Caco-2 (cell line): Measurements from ENCODE around the gene EPHB2. TPM values are rescaled to one million over a fixed set of nuclear protein-coding genes. Genes with fewer than 3 reads are reported as not detected.

Experiments used
- BruUV-seq: library from RNA; stranded (reverse); fragments of 400-500 nt; replicated peaks from 2 replicates; lab custom pipeline; 2021; lab: Mats Ljungman, UMichigan
- CTCF ChIA-PET: fragments of 300-600 bp; sonication (Branson Sonifier 250); formaldehyde crosslinking; loops from one replicate; lab custom pipeline; 2022; ENCODE audit warnings: antibody characterized with exemption; lab: Charles Lee
- POLR2A ChIA-PET: fragments of 300-600 bp; sonication (Branson Sonifier 250); formaldehyde crosslinking; loops from one replicate; lab custom pipeline; 2022; ENCODE audit warnings: antibody characterized with exemption; lab: Charles Lee
- DNase-seq, 2 experiments: peaks; one replicate each; pipeline versions ENCODE4 v3.0.0 to v3.0.0-alpha.2; 2020 to 2022
- H3K27me3 ChIP-seq: replicated peaks from 2 replicates; pipeline ENCODE4 v1.6.0; 2011; ENCODE audit warnings: low read length; ENCODE audit not compliant: control insufficient read depth, insufficient read depth
- H3K36me3 ChIP-seq: 2 replicates; pipeline ENCODE4 v1.5.1; 2011; ENCODE audit warnings: low read length; ENCODE audit not compliant: control insufficient read depth, insufficient read depth
- H3K4me1 ChIP-seq: fragments of 250-450 bp; sonication (Bioruptor Pico); 2 replicates; pipeline ENCODE4 v1.5.1; 2020; ENCODE audit warnings: mild to moderate bottlenecking
- H3K4me3 ChIP-seq: 2 replicates; pipeline ENCODE4 v1.5.1; 2011; ENCODE audit warnings: low read depth, mild to moderate bottlenecking, control low read depth, low read length
- H3K9me3 ChIP-seq: fragments of 250-450 bp; sonication (Bioruptor Pico); 2 replicates; pipeline ENCODE4 v1.5.1; 2020; ENCODE audit warnings: mild to moderate bottlenecking, moderate library complexity
- H3K27ac Mint-ChIP-seq: one replicate; pipeline ENCODE4 v1.8.0; 2022; ENCODE audit warnings: mixed read lengths; ENCODE audit not compliant: unreplicated experiment
- H3K27me3 Mint-ChIP-seq: one replicate; pipeline ENCODE4 v1.8.0; 2022; ENCODE audit warnings: mixed read lengths; ENCODE audit not compliant: insufficient read depth, unreplicated experiment
- H3K36me3 Mint-ChIP-seq: one replicate; pipeline ENCODE4 v1.8.0; 2022; ENCODE audit warnings: mild to moderate bottlenecking, mixed read lengths; ENCODE audit not compliant: insufficient read depth, unreplicated experiment
- H3K4me1 Mint-ChIP-seq: one replicate; pipeline ENCODE4 v1.8.0; 2022; ENCODE audit warnings: low read depth, mixed read lengths; ENCODE audit not compliant: unreplicated experiment
- H3K4me3 Mint-ChIP-seq: one replicate; pipeline ENCODE4 v1.8.0; 2022; ENCODE audit warnings: mild to moderate bottlenecking, moderate library complexity, mixed read lengths; ENCODE audit not compliant: unreplicated experiment
- H3K9me3 Mint-ChIP-seq: one replicate; pipeline ENCODE4 v1.8.0; 2022; ENCODE audit warnings: mixed read lengths; ENCODE audit not compliant: unreplicated experiment
- intact Hi-C: fragments of 100-400 bp; cut with micrococcal nuclease; formaldehyde crosslinking; loops from one replicate; pipeline ENCODE4 v1.10.0; 2022; ENCODE audit not compliant: unreplicated experiment
- total RNA-seq: library from RNA; stranded (reverse); gene quantifications from 2 replicates; pipeline ENCODE4 v1.2.3, GENCODE V29; 2022
- TF ChIP-seq, protein P1 (sequence below), 2 experiments: fragments of 200-600 bp in 1 of 2; IDR thresholded peaks; 1 replicate in 1 of 2; 2 replicates in 1 of 2; pipeline versions ENCODE4 v1.5.1 to v1.8.0; 2011 to 2022; ENCODE audit warnings: antibody characterized with exemption in 1 of 2, control low read depth in 1 of 2, inconsistent platforms in 1 of 2, low read depth in 1 of 2, low read length in 1 of 2, mild to moderate bottlenecking in 1 of 2, moderate library complexity in 1 of 2; ENCODE audit not compliant: insufficient read depth in 1 of 2, severe bottlenecking in 1 of 2, unreplicated experiment in 1 of 2

EPHB2 gene
- total RNA-seq, 1 experiment from 2014 or later: 30.1 TPM

DNA sequence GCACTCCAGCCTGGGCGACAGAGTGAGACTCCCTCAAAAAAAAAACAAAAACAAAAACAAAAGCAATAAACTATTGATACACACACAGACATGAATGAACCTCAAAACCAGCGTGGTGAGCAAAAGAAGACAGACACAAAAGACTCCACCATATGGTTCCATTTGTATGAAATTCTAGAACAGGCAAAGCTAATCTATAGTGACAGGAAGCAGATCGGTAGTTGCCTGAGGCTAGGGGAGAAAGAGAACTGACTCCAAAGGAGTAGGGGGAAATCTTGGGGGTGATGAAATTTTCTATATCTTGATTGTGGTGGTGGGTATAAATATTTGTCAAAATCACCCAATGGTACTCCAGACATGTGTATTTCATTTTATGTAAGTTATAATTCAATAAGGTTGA is 241.2 kb downstream of the EPHB2 start:
- no peaks in the 10 kb centered on the region for H3K9me3 Mint-ChIP-seq
- TF ChIP-seq, protein P1, sequence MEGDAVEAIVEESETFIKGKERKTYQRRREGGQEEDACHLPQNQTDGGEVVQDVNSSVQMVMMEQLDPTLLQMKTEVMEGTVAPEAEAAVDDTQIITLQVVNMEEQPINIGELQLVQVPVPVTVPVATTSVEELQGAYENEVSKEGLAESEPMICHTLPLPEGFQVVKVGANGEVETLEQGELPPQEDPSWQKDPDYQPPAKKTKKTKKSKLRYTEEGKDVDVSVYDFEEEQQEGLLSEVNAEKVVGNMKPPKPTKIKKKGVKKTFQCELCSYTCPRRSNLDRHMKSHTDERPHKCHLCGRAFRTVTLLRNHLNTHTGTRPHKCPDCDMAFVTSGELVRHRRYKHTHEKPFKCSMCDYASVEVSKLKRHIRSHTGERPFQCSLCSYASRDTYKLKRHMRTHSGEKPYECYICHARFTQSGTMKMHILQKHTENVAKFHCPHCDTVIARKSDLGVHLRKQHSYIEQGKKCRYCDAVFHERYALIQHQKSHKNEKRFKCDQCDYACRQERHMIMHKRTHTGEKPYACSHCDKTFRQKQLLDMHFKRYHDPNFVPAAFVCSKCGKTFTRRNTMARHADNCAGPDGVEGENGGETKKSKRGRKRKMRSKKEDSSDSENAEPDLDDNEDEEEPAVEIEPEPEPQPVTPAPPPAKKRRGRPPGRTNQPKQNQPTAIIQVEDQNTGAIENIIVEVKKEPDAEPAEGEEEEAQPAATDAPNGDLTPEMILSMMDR (IDR thresholded peaks at IDR 0.05; ENCODE audit: insufficient read depth in 1 of 2, low read depth in 1 of 2, low read length in 1 of 2, severe bottlenecking in 1 of 2, unreplicated experiment in 1 of 2): no peak
- no peaks in the 10 kb centered on the region for H3K4me1 Mint-ChIP-seq
- CTCF ChIA-PET: no interaction called here
- DNase-seq: no peak
- no peak overlapping the region for H3K4me3 Mint-ChIP-seq
- Histone ChIP-seq H3K4me1 (no peaks in the 10 kb centered on the region), H3K36me3 (no peaks in the 10 kb centered on the region), H3K4me3 (no peak overlapping the region), H3K27me3 (no peaks in the 10 kb centered on the region), H3K9me3 (no peaks in the 10 kb centered on the region)
- POLR2A ChIA-PET: no interaction called here
- H3K27me3 Mint-ChIP-seq: no peaks in the 10 kb centered on the region
- intact Hi-C loops: no loop called here
- no peaks in the 10 kb centered on the region for H3K36me3 Mint-ChIP-seq
- H3K27ac Mint-ChIP-seq: no peak overlapping the region
- no TSS peak for BruUV-seq

DNA sequence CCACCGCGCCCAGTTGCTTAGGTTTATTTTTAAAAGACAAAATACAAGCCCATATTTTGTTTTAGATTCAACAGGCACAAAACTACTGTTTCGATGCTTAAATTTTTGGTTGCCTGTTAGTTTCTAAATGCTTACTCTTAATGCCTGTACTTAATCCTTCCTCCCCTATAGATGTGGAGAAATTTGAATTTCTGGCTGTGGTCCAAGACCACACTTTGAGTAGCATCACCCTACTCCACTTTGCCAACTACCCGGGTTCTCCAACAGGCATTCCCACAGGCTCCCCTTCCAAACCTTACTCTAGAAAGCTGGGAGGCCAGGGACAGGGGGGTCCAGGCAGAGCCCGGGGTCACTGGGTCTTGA is 242.0 kb downstream of the EPHB2 start:
- CTCF ChIA-PET: no interaction called here
- POLR2A ChIA-PET: no interaction called here
- H3K36me3 ChIP-seq: no peaks in the 10 kb centered on the region
- no TSS peak for BruUV-seq
- H3K27me3 ChIP-seq: no peaks in the 10 kb centered on the region
- DNase-seq: no peak
- no peaks in the 10 kb centered on the region for H3K36me3 Mint-ChIP-seq
- H3K9me3 Mint-ChIP-seq: no peaks in the 10 kb centered on the region
- no peak overlapping the region for H3K4me3 Mint-ChIP-seq
- TF ChIP-seq, protein P1 (IDR thresholded peaks at IDR 0.05; ENCODE audit: insufficient read depth in 1 of 2, low read depth in 1 of 2, low read length in 1 of 2, severe bottlenecking in 1 of 2, unreplicated experiment in 1 of 2): no peak
- H3K4me1 ChIP-seq: no peaks in the 10 kb centered on the region
- no peaks in the 10 kb centered on the region for H3K4me1 Mint-ChIP-seq
- no peaks in the 10 kb centered on the region for H3K9me3 ChIP-seq
- no peak overlapping the region for H3K27ac Mint-ChIP-seq
- H3K27me3 Mint-ChIP-seq: no peaks in the 10 kb centered on the region
- H3K4me3 ChIP-seq: no peak overlapping the region
- intact Hi-C loops: no loop called here

DNA sequence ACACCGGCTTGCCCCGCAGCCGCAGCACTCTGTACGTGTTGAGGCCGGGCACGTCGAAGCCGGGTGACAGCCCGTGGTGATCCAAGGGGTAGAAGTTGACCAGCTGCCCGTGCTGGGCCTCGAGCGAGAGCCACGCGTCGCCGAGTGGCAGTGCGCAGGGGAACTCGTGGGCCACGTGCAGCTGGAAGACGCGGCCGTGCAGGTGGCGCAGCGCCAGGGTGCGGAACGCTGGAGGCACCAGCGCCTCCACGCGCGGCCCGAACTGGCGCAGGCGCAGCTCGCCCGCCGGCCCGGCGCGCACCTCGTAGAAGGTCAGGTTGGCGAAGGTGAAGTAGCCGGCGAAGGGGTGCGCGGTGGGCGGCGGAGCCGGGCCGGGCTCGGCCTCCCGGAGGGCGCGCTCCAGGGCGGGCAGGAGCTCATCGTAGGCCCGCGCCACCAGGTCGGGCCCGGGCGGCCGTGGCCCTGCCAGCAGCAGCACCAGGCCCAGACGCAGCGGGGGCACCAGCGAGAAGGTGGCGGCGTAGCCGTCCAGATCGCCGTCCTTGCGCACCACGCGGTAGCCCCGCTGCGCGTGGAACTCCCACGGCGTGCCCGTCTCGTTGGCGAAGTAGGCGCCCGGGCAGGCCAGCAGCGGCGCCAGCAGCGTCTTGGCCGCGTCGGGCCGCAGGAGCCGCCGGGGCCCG is 242.6 kb downstream of the EPHB2 start:
- intact Hi-C loops: no loop called here
- Mint-ChIP-seq H3K36me3 (no peaks in the 10 kb centered on the region), H3K27ac (no peak overlapping the region), H3K4me1 (no peaks in the 10 kb centered on the region), H3K27me3 (no peaks in the 10 kb centered on the region), H3K9me3 (no peaks in the 10 kb centered on the region), H3K4me3 (no peak overlapping the region)
- DNase-seq: no peak
- Histone ChIP-seq H3K4me1 (no peaks in the 10 kb centered on the region), H3K27me3 (no peaks in the 10 kb centered on the region), H3K4me3 (no peak overlapping the region), H3K9me3 (no peaks in the 10 kb centered on the region), H3K36me3 (no peaks in the 10 kb centered on the region)
- ChIA-PET POLR2A (no interaction called here), CTCF (no interaction called here)
- TF ChIP-seq, protein P1 (IDR thresholded peaks at IDR 0.05; ENCODE audit: insufficient read depth in 1 of 2, low read depth in 1 of 2, low read length in 1 of 2, severe bottlenecking in 1 of 2, unreplicated experiment in 1 of 2): no peak
- no TSS peak for BruUV-seq
